Activated CD8-positive, alpha-beta memory T cell treated with anti-CD3 and anti-CD28 coated beads for 1 hour (primary cell): ENCODE data around the gene TMSB4X.
"Not testable (repeated sequence)": the region's sequence is repeated elsewhere in the genome, so short reads cannot be mapped to it uniquely, and the experiment has no call there.

ENCODE experiments used
- DNase-seq, 2 donors: peaks; one replicate each; pipeline ENCODE4 v3.0.0-alpha.2; 2020; ENCODE audit warnings: low read depth in 1 of 2; ENCODE audit errors: extremely low read depth in 1 of 2

Gene TMSB4X

GRCh38 chrX:12954376-12954775 is 20.5 kb upstream of the TMSB4X start:
- DNase-seq = no peak

GRCh38 chrX:12954981-12955380 is 19.9 kb upstream of the TMSB4X start:
- DNase-seq = no peak

- DNase-seq = no peak
These were observed 18.8 kb upstream of the TMSB4X start for GRCh38 chrX:12955882-12956703.

GRCh38 chrX:12956704-12957534 is 18.0 kb upstream of the TMSB4X start:
- no peak for DNase-seq

- DNase-seq = no peak
These were observed 16.9 kb upstream of the TMSB4X start for GRCh38 chrX:12958059-12958458.

GRCh38 chrX:12958461-12958860 is 16.4 kb upstream of the TMSB4X start:
- DNase-seq = no peak

- no peak for DNase-seq
These were observed 13.7 kb upstream of the TMSB4X start for GRCh38 chrX:12961196-12961718.

- DNase-seq = no peak
These were observed 12.8 kb upstream of the TMSB4X start for GRCh38 chrX:12962041-12962504.

- not testable (repeated sequence) for DNase-seq
These were observed 11.6 kb upstream of the TMSB4X start for GRCh38 chrX:12963210-12963850.

- no peak for DNase-seq
These were observed 9.6 kb upstream of the TMSB4X start for GRCh38 chrX:12965131-12965940.

GRCh38 chrX:12966151-12966550 is 8.8 kb upstream of the TMSB4X start:
- DNase-seq = no peak

- no peak for DNase-seq
These were observed 7.0 kb upstream of the TMSB4X start for GRCh38 chrX:12967711-12968465.

- no peak for DNase-seq
These were observed 4.2 kb upstream of the TMSB4X start for GRCh38 chrX:12970691-12971202.

- DNase-seq = no peak
These were observed 3.5 kb upstream of the TMSB4X start for GRCh38 chrX:12971282-12972003.

GRCh38 chrX:12972243-12972642 is 2.7 kb upstream of the TMSB4X start:
- DNase-seq = no peak

GRCh38 chrX:12972878-12973560 is 1.9 kb upstream of the TMSB4X start:
- DNase-seq = no peak

GRCh38 chrX:12973561-12974304 is 1.2 kb upstream of the TMSB4X start:
- no peak for DNase-seq
